ENCODE measurements around the gene TPSB2.
"Not testable (repeated sequence)": the region's sequence is repeated elsewhere in the genome, so short reads cannot be mapped to it uniquely, and the experiment has no call there.

Gene TPSB2

GRCh38 chr16:1261131-1261892 is 31.3 kb upstream of the TPSB2 start:
- no peak for DNase-seq

- DNase-seq: no peak
Measured at GRCh38 chr16:1260101-1260680, 30.2 kb upstream of the TPSB2 start.

DNA sequence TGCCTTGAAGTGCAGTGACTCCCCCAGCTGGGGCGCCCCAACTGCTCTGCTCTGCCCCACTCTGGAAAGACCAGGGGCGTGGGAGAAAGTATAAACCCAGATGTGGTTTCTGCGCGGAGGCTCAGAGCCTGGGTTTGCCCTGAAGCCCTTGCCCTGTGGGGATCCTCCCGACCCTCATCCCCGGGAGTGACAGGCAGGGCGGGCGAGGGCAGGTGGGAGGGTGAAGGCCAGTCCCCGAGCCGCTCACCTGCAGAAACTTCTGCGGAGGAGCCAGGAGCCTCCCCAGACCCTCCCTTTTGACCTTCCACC is 29.7 kb upstream of the TPSB2 start:
- DNase-seq: no peak

DNA sequence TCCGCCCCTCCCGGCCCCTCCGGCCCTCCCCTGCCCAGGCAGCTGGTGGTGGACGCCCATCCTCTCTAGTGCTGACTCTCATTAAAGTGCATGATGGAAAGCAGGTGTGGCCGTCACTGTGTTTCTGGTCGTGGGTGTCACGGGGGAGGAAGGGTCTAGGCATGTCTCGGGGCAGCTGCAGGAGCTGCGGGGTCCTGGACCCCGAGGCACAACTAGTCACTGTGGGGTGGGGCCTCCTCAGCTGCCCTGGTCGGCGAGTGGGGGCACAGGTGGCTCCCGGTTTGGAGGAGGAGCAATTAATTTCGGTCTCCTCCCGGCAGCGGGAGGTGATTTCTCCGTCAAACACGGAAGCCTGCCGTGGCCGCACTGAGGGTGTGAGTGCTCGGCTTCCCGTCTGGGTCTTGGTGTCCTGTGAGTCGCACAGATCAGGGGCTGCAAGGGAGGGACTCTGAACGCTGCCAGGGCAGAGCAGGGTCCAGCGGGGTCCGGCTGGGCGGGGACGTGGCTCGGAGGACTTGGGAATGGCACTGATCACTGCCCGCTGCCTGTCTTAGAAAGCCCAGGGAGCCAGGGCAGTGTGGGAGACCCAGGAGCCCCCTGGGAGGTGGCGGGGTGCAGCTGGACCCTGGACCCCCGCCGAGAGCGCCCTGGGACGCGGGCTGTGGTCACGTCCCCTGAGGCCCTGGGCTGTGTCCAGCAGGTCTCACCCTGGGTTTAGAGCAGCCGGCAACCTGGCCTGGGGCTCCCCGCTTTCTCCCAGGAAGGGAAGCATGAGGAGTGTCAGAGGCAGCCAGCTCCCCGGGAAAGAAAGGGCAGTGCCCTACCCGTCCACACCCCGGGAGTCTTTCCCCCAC is 29.1 kb upstream of the TPSB2 start:
- no peak for DNase-seq

GRCh38 chr16:1258225-1258600 is 28.2 kb upstream of the TPSB2 start:
- no peak for DNase-seq

DNA sequence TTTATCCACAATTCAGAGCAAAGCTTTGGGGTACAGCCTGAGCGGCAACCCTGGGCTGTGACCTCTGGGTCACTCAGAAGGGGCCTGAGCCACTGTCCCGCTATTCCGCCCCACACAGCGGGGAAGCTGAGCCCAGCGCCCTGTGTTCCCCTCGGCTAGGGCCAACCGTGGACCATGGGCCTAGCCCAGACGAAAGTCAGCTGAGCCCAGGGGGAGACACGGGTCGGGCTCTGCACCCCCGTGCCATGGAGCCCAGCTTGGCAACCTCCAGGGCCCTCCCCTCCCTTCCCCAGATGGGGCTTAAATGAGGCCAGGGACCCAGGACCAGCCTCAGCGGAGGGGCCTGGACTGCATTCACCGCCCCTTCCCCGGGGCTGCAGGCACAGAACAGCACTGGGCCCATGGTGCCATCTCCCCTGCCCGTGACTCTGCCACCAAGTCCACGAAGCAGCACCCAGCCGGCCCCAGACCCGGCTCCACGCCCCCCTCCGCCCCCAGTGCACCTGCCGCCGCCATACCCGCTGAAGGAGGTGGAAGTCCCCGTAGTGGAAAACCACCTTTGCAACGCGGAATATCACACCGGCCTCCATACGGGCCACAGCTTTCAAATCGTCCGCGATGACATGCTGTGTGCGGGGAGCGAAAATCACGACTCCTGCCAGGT is 27.7 kb upstream of the TPSB2 start:
- no peak for DNase-seq

GRCh38 chr16:1256874-1257322 is 26.9 kb upstream of the TPSB2 start:
- no peak for DNase-seq

DNA sequence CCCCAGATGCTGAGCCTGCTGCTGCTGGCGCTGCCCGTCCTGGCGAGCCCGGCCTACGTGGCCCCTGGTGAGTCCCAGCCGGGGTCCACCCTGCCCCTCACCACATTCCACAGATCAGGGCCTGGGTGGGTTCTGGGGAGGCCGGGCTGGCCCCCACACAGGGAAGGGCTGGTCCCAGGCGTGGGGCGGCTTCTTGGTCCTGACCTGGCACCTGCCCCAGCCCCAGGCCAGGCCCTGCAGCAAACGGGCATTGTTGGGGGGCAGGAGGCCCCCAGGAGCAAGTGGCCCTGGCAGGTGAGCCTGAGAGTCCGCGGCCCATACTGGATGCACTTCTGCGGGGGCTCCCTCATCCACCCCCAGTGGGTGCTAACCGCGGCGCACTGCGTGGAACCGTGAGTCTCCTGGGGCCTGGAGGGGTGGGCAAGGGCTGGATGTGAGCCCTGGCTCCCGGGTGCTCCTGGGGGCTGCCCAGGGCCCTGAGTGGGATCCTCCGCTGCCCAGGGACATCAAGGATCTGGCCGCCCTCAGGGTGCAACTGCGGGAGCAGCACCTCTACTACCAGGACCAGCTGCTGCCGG is 26.4 kb upstream of the TPSB2 start:
- not testable (repeated sequence) for DNase-seq

DNA sequence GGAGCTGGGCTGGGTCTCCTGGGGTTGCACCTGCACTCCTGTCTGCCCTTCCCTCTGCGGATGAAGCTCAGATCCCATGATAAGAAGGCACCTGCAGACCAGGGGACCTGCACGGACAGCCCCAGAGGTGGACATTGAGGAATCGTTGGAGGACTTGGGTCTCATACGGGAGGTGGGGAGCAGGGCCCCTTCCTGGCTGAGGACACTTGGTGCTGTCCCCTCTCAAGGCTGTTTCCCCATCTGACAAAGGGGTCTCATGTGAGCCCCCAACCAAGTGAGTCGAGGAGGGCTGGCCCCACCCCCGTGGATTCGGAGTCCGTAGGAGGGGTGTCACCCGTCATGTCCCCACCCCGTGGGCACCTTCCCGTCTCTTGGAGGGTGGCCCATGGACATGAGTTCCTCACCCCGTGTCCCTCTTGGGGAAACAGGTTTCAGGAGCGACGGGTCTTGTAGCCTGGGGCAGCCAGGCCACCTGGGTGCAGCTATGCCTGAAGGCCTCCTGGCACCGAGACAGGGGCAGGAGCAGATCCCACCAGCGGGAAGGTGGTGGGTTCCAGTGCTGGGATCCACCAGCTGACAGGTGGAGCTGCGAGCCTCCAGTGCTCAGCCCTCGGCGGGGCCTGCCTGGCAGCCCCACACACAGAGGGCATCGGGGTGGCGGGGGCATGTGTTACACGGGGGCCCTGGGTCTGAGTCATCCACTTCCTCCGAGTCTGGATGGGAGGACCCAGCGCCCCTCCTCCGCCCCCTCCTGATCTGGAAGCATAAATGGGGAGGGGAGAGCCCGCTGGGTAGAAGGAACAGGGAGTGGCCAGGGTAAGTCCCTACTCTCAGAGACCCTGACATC is 25.5 kb upstream of the TPSB2 start, which contains the start of gene TPSD1:
TPSD1 (plus strand) TSS at position 794 of the 847 bp plus-strand sequence. CDS start 212 bp downstream, outside the sequence.
- not testable (repeated sequence) for DNase-seq

DNA sequence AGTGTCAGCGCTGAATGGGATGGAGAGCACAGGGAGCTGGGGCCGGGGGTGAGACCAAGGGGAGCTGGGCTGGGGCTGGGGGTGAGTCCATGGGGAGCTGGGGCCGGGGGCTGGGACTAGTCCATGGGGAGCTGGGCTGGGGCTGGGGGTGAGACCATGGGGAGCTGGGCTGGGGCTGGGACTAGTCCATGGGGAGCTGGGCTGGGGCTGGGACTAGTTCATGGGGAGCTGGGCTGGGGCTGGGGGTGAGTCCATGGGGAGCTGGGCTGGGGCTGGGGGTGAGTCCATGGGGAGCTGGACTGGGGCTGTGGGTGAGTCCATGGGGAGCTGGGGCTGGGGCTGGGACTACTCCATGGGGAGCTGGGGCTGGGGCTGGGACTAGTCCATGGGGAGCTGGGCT is 24.8 kb upstream of the TPSB2 start:
- DNase-seq: not testable (repeated sequence)

DNA sequence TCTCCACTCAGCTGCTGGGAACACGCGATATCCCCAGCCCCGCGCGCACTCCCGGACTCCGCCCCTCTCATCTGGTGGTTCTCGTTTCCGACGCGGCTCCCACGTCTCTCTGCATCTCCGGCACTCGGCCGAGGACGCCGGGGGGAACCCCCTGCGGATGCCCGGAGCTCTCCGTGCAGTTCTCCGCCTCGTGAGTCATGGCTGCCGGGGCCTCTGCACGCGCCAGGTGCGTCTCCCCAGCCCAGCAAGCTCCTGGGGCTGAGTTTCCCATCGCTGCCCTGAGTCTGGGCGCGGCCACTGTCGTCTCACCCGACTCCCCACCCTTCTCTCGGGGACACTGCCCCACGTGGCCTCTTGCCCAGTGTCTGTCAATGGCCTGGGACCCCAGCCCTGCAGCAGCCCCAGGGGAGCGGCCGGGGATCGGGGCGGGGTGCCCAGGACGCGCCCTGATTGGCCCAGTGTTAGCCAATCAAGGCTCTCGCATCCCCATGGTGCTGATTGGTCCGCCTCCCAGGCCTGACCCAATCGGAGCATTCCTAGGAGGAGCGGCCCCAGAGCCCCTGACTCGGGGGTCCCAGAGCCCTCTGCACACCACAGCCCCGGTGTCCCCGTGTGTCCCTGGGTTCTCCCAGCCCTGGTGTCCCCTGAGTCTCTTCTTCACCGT is 23.8 kb upstream of the TPSB2 start:
- not testable (repeated sequence) for DNase-seq

- not testable (repeated sequence) for DNase-seq
Measured at GRCh38 chr16:1249031-1249755, 19.2 kb upstream of the TPSB2 start.

DNA sequence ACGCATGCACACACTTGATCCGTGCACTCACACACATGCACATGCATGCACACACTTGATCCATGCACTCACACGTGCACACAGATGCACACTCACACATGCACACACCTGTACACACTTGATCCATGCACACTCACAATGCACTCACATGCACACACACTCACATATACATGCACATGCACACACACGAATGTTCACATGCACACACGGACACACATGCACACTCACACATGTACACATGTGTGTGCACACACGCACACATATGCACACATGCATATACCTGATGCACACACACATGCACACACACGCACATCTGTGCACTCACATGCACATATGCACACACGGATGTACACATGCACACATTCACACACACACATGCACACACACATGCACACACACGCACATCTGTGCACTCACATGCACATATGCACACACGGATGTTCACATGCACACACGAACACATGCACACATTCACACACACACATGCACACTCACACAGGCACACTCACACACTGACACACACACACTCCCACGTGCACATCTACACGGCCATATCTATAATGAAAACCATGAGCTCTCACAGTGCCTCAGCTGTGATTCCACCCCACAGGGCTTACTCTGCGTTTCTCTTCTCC is 18.0 kb upstream of the TPSB2 start:
- not testable (repeated sequence) for DNase-seq

GRCh38 chr16:1245452-1246020 is 15.6 kb upstream of the TPSB2 start:
- DNase-seq: no peak

GRCh38 chr16:1244881-1245280 is 14.9 kb upstream of the TPSB2 start:
- DNase-seq: no peak

DNA sequence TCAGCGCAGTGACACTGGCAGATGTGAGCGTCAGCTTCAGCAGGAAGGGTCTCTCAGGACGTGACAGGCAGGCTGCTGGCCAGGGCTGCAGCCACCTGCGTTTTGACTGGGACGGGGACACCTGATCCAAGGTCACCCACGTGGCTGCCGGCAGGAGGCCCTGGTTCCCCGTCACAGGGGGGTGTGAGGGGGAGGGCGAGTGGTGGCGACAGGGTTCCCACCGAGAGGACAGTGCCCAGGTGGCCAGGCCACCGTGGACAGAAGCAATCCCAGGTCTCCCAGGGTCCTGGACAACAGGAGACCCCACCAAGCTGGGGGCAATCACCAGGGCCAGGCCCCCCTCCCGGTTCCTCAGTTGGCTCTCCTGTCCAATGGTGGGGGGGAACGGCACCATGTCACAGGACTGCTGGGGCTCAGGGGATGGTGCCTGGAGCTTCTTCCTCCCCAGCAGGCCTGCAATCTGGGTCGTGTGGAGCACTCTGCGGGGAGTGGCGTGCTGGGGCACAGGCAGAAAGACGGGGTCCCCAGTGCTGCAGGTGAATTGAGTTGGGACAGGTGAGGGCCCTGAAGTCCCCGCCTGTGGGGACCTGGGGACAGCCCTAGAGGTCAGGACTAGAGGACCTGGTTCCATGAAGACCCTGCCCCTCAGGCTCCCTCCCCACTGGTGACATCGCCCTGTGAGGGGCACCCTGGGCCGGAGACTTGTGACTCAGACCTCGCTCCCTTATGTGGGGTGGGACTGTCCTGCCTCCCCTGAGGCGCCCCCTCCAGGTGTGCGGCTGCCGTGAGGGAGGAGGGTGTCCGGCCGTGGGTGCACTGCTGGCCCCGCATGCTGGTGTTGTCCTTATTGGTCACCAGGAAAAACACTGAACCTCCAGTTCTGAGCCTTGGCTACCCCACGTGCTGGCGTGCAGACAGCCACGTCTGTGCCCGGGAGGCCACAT is 14.2 kb upstream of the TPSB2 start:
- DNase-seq: not testable (repeated sequence)

- DNase-seq: not testable (repeated sequence)
Measured at GRCh38 chr16:1243363-1243762, 13.4 kb upstream of the TPSB2 start.

DNA sequence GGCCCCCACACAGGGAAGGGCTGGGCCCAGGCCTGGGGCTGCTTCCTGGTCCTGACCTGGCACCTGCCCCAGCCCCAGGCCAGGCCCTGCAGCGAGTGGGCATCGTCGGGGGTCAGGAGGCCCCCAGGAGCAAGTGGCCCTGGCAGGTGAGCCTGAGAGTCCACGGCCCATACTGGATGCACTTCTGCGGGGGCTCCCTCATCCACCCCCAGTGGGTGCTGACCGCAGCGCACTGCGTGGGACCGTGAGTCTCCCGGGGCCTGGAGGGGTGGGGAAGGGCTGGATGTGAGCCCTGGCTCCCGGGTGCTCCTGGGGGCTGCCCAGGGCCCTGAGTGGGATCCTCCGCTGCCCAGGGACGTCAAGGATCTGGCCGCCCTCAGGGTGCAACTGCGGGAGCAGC is 11.1 kb upstream of the TPSB2 start:
- DNase-seq: not testable (repeated sequence)
